H9 (cell line): Measurements from ENCODE around the gene LYSMD4. TPM values are rescaled to one million over a fixed set of nuclear protein-coding genes. Genes with fewer than 3 reads are reported as not detected.
"Not testable (repeated sequence)": the region's sequence is repeated elsewhere in the genome, so short reads cannot be mapped to it uniquely, and the experiment has no call there.

ENCODE experiments used
- DNase-seq: peaks from one replicate; pipeline ENCODE4 v3.0.0-alpha.2; 2017
- H2AFZ ChIP-seq: one replicate; pipeline ENCODE4 v1.6.1; 2013; ENCODE audit warnings: mild to moderate bottlenecking, low read length, control low read depth, moderate library complexity
- H2AK5ac ChIP-seq: 2 replicates; pipeline ENCODE4 v1.6.1; 2013; ENCODE audit warnings: low read length, control low read depth, mixed read lengths; ENCODE audit not compliant: insufficient read length
- H2BK120ac ChIP-seq: one replicate; pipeline ENCODE4 v1.6.1; 2013; ENCODE audit warnings: low read depth, mild to moderate bottlenecking, low read length, control low read depth, inconsistent platforms; ENCODE audit not compliant: poor library complexity, severe bottlenecking
- H2BK12ac ChIP-seq: 2 replicates; pipeline ENCODE4 v1.6.1; 2013; ENCODE audit warnings: low read length, control low read depth, mixed read lengths, low read depth; ENCODE audit not compliant: insufficient read length
- H2BK15ac ChIP-seq: 2 replicates; pipeline ENCODE4 v1.6.1; 2013; ENCODE audit warnings: low read depth, low read length, control low read depth
- H2BK20ac ChIP-seq: one replicate; pipeline ENCODE4 v1.6.1; 2013; ENCODE audit warnings: low read depth, mild to moderate bottlenecking, low read length, control low read depth, inconsistent platforms; ENCODE audit not compliant: poor library complexity, severe bottlenecking
- H2BK5ac ChIP-seq: 2 replicates; pipeline ENCODE4 v1.6.1; 2013; ENCODE audit warnings: low read length, control low read depth, mixed read lengths; ENCODE audit not compliant: insufficient read length
- H3K14ac ChIP-seq: 2 replicates; pipeline ENCODE4 v1.6.1; 2013; ENCODE audit warnings: low read length, control low read depth; ENCODE audit not compliant: insufficient read depth
- H3K18ac ChIP-seq: 2 replicates; pipeline ENCODE4 v1.6.1; 2013; ENCODE audit warnings: low read depth, mild to moderate bottlenecking, mixed read lengths, low read length, control low read depth; ENCODE audit not compliant: insufficient read length
- H3K23ac ChIP-seq: 2 replicates; pipeline ENCODE4 v1.6.1; 2013; ENCODE audit warnings: low read length, control low read depth, mixed read lengths, low read depth; ENCODE audit not compliant: insufficient read length
- H3K23me2 ChIP-seq: 2 replicates; pipeline ENCODE4 v1.6.1; 2013; ENCODE audit warnings: low read depth, mild to moderate bottlenecking, mixed read lengths, low read length, control low read depth; ENCODE audit not compliant: insufficient read length, poor library complexity, severe bottlenecking
- H3K27ac ChIP-seq: 2 replicates; pipeline ENCODE4 v1.5.1; 2013; ENCODE audit warnings: low read length, control low read depth, mixed read lengths, low read depth; ENCODE audit not compliant: insufficient read length
- H3K27me3 ChIP-seq: 2 replicates; pipeline ENCODE4 v1.6.1; 2013; ENCODE audit warnings: low read length, control low read depth, inconsistent platforms; ENCODE audit not compliant: insufficient read depth
- H3K4ac ChIP-seq: 2 replicates; pipeline ENCODE4 v1.6.1; 2013; ENCODE audit warnings: low read depth, mild to moderate bottlenecking, control low read depth, inconsistent platforms, low read length, moderate library complexity
- H3K4me1 ChIP-seq: 2 replicates; pipeline ENCODE4 v1.6.1; 2013; ENCODE audit warnings: low read length, control low read depth, inconsistent platforms; ENCODE audit not compliant: insufficient read depth
- H3K4me2 ChIP-seq: 2 replicates; pipeline ENCODE4 v1.6.1; 2013; ENCODE audit warnings: low read length, control low read depth, mixed read lengths; ENCODE audit not compliant: insufficient read length, insufficient read depth
- H3K56ac ChIP-seq: 2 replicates; pipeline ENCODE4 v1.6.1; 2013; ENCODE audit warnings: low read depth, mild to moderate bottlenecking, mixed read lengths, low read length, control low read depth; ENCODE audit not compliant: insufficient read length
- H3K79me1 ChIP-seq: 2 replicates; pipeline ENCODE4 v1.6.1; 2013; ENCODE audit warnings: low read depth, mild to moderate bottlenecking, moderate library complexity, low read length, control low read depth, inconsistent platforms; ENCODE audit not compliant: insufficient read depth, poor library complexity, severe bottlenecking
- H3K79me2 ChIP-seq: 2 replicates; pipeline ENCODE4 v1.6.1; 2013; ENCODE audit warnings: low read length, control low read depth, inconsistent platforms; ENCODE audit not compliant: insufficient read depth
- H3K9ac ChIP-seq: 2 replicates; pipeline ENCODE4 v1.6.1; 2013; ENCODE audit warnings: low read length, control low read depth, mixed read lengths; ENCODE audit not compliant: insufficient read length; ENCODE audit errors: extremely low read depth
- H3K9me3 ChIP-seq: one replicate; pipeline ENCODE4 v1.6.1; 2013; ENCODE audit warnings: low read depth, low read length, inconsistent platforms; ENCODE audit not compliant: control insufficient read depth
- H3T11ph ChIP-seq: one replicate; pipeline ENCODE4 v1.6.1; 2013; ENCODE audit warnings: mild to moderate bottlenecking, low read length, control low read depth, inconsistent platforms
- H4K20me1 ChIP-seq: one replicate; pipeline ENCODE4 v1.6.1; 2013; ENCODE audit not compliant: control insufficient read depth, insufficient read length, insufficient read depth
- H4K5ac ChIP-seq: 2 replicates; pipeline ENCODE4 v1.6.1; 2013; ENCODE audit warnings: low read depth, mild to moderate bottlenecking, mixed read lengths, low read length, control low read depth; ENCODE audit not compliant: insufficient read length
- H4K8ac ChIP-seq: replicated peaks from 2 replicates; pipeline ENCODE4 v1.6.1; 2013; ENCODE audit warnings: low read length, control low read depth, mixed read lengths, low read depth; ENCODE audit not compliant: insufficient read length
- H4K91ac ChIP-seq: 2 replicates; pipeline ENCODE4 v1.6.1; 2013; ENCODE audit warnings: low read depth, mild to moderate bottlenecking, moderate library complexity, mixed read lengths, low read length, control low read depth; ENCODE audit not compliant: insufficient read length
- H3K27ac Mint-ChIP-seq, 3 experiments: 2 replicates in 2 of 3; 3 replicates in 1 of 3; pipeline ENCODE4 v1.8.0; 2020 to 2021; ENCODE audit warnings: mixed read lengths in 3 of 3, mild to moderate bottlenecking in 1 of 3, moderate library complexity in 1 of 3
- H3K27me3 Mint-ChIP-seq: 2 replicates; pipeline ENCODE4 v1.8.0; 2021; ENCODE audit warnings: low read depth, mild to moderate bottlenecking, moderate library complexity, mixed read lengths
- H3K36me3 Mint-ChIP-seq, 3 experiments: 2 replicates in 2 of 3; 3 replicates in 1 of 3; pipeline ENCODE4 v1.8.0; 2020 to 2021; ENCODE audit warnings: low read depth in 3 of 3, mixed read lengths in 3 of 3; ENCODE audit not compliant: insufficient read depth in 1 of 3
- H3K4me1 Mint-ChIP-seq, 2 experiments: 2 replicates each; pipeline ENCODE4 v1.8.0; 2020; ENCODE audit warnings: mixed read lengths in 2 of 2
- H3K4me3 Mint-ChIP-seq, 2 experiments: 2 replicates in 1 of 2; 3 replicates in 1 of 2; pipeline ENCODE4 v1.8.0; 2020 to 2021; ENCODE audit warnings: mild to moderate bottlenecking in 2 of 2, mixed read lengths in 2 of 2, moderate library complexity in 1 of 2
- H3K9me3 Mint-ChIP-seq, 2 experiments: 2 replicates in 1 of 2; 3 replicates in 1 of 2; pipeline ENCODE4 v1.8.0; 2020; ENCODE audit warnings: mild to moderate bottlenecking in 2 of 2, mixed read lengths in 2 of 2, moderate library complexity in 1 of 2
- WGBS: extraction: QIAGEN DNeasy Blood & Tissue Kit; methylation state at CpG from one replicate; pipeline ENCODE4 v1.1.7; 2013; ENCODE audit warnings: missing lambda C conversion rate, low lambda C conversion rate, mixed read lengths; ENCODE audit not compliant: insufficient read length; ENCODE audit errors: extremely low coverage; 5-methylcytosine and 5-hydroxymethylcytosine counted together
- total RNA-seq: library from RNA; stranded (reverse); gene quantifications from 2 replicates; pipeline ENCODE4 v1.2.1, GENCODE V29; 2021
- TF ChIP-seq, protein P1 (sequence below): fragments of 200-600 bp; sonication (generic); conservative IDR thresholded peaks from 3 replicates; pipeline ENCODE4 v1.8.0; 2021; ENCODE audit warnings: antibody characterized with exemption, mild to moderate bottlenecking

The LYSMD4 gene
- total RNA-seq, 1 experiment from 2014 or later: 10.0 TPM

- H2BK15ac ChIP-seq: no peak overlapping the region
- H3K4ac ChIP-seq: no peak overlapping the region
- H3K18ac ChIP-seq: no peak overlapping the region
- H4K20me1 ChIP-seq: no peaks in the 10 kb centered on the region
- H2BK12ac ChIP-seq: no peak overlapping the region
- Mint-ChIP-seq H3K9me3 (no peaks in the 10 kb centered on the region), H3K4me3 (0 out of 5 replicates have a peak overlapping the region, but pooled peaks of 1 of the 2 experiments have one; percentile 38), H3K27ac (no peak overlapping the region; a peak in 1 of 7 replicates), H3K36me3 (peaks cover 0 to under 1% (median 0%) of the 10 kb centered on the region in 3 experiments; a peak in 2 of 7 replicates), H3K27me3 (peaks cover 11% of the 10 kb centered on the region), H3K4me1 (peaks cover 24 to 32% of the 10 kb centered on the region in 2 experiments)
- no peak overlapping the region for H4K5ac ChIP-seq
- H2BK20ac ChIP-seq: no peak overlapping the region
- no peaks in the 10 kb centered on the region for H3K9me3 ChIP-seq
- H3K4me1 ChIP-seq: no peaks in the 10 kb centered on the region
- no peak overlapping the region for H3K27ac ChIP-seq
- H2AK5ac ChIP-seq: no peak overlapping the region
- H3K56ac ChIP-seq: no peak overlapping the region
- H3K23me2 ChIP-seq: peaks cover 16% of the 10 kb centered on the region
- DNase-seq: no peak
- no peak overlapping the region for H3K14ac ChIP-seq
- no peak overlapping the region for H3K4me2 ChIP-seq
- no peak overlapping the region for H2AFZ ChIP-seq
- no peak overlapping the region for H4K91ac ChIP-seq
- H3K23ac ChIP-seq: no peak overlapping the region
- H2BK5ac ChIP-seq: no peak overlapping the region
- no peak overlapping the region for H3K9ac ChIP-seq
- TF ChIP-seq, protein P1, sequence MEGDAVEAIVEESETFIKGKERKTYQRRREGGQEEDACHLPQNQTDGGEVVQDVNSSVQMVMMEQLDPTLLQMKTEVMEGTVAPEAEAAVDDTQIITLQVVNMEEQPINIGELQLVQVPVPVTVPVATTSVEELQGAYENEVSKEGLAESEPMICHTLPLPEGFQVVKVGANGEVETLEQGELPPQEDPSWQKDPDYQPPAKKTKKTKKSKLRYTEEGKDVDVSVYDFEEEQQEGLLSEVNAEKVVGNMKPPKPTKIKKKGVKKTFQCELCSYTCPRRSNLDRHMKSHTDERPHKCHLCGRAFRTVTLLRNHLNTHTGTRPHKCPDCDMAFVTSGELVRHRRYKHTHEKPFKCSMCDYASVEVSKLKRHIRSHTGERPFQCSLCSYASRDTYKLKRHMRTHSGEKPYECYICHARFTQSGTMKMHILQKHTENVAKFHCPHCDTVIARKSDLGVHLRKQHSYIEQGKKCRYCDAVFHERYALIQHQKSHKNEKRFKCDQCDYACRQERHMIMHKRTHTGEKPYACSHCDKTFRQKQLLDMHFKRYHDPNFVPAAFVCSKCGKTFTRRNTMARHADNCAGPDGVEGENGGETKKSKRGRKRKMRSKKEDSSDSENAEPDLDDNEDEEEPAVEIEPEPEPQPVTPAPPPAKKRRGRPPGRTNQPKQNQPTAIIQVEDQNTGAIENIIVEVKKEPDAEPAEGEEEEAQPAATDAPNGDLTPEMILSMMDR: no peak
- H2BK120ac ChIP-seq: no peak overlapping the region
- no peaks in the 10 kb centered on the region for H3K79me1 ChIP-seq
- no peaks in the 10 kb centered on the region for H3K79me2 ChIP-seq
- no peak overlapping the region for H4K8ac ChIP-seq
- H3K27me3 ChIP-seq: no peaks in the 10 kb centered on the region
- no CpG with 5 or more reads among the region's 1 CpG for WGBS
- no peak overlapping the region for H3T11ph ChIP-seq
These were observed 1.3 kb upstream of the LYSMD4 start for GRCh38 chr15:99734575-99734974.

DNA sequence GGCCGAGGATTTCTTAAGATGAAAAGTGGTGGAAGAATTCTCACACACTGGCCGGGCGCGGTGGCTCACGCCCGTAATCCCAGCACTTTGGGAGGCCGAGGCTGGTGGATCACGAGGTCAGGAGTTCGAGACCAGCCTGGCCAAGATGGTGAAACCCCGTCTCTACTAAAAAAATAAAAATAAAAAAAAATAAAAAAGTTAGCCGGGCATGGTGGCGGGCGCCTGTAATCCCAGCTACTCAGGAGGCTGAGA lies 729 bp upstream of the LYSMD4 start:
- H3K9me3 Mint-ChIP-seq, H2BK15ac ChIP-seq, H3K4me1 ChIP-seq, H3K56ac ChIP-seq, H2AK5ac ChIP-seq, H3K79me1 ChIP-seq, H2BK20ac ChIP-seq, H3K14ac ChIP-seq, H3K23ac ChIP-seq, H4K8ac ChIP-seq, H3K36me3 Mint-ChIP-seq, H3K9me3 ChIP-seq, H3K18ac ChIP-seq, H2AFZ ChIP-seq, H4K91ac ChIP-seq, H2BK120ac ChIP-seq, H4K20me1 ChIP-seq, H3T11ph ChIP-seq, H3K4ac ChIP-seq, DNase-seq, H3K27me3 ChIP-seq, H2BK12ac ChIP-seq, H3K27ac ChIP-seq, H3K79me2 ChIP-seq, H2BK5ac ChIP-seq: not testable (repeated sequence)
- Mint-ChIP-seq H3K4me3 (peak overlapping the region; percentile 69 to 80), H3K27ac (peak overlapping the region; percentile 96 to 97 (median 96); a peak in 5 of 7 replicates), H3K4me1 (peaks cover 24 to 32% of the 10 kb centered on the region in 2 experiments), H3K27me3 (peaks cover 11% of the 10 kb centered on the region)
- H3K23me2 ChIP-seq: peaks cover 16% of the 10 kb centered on the region
- peak overlapping the region; percentile 76 for H3K4me2 ChIP-seq
- H3K9ac ChIP-seq: peak overlapping the region; percentile 69
- no CpG with 5 or more reads among the region's 13 CpGs for WGBS
- H4K5ac ChIP-seq: peak overlapping the region; percentile 56
